Neural cell (in vitro differentiated cells): ENCODE measurements around the gene NCKAP1. TPM values are rescaled to one million over a fixed set of nuclear protein-coding genes. Genes with fewer than 3 reads are reported as not detected.

ENCODE experiments used
- H2AFZ ChIP-seq: fragments of 200-600, 300-800 bp; sonication (generic), shearing (Covaris generic); 2 replicates; pipeline ENCODE4 v1.6.0; 2014; ENCODE audit warnings: low read depth, mild to moderate bottlenecking, antibody characterized with exemption, low read length, moderate library complexity
- H3F3A ChIP-seq: fragments of 200-600 bp; shearing (Covaris generic); 2 replicates; pipeline ENCODE4 v1.6.1; 2016; ENCODE audit warnings: mild to moderate bottlenecking, moderate library complexity, mixed read lengths, antibody characterized with exemption, low read length; ENCODE audit not compliant: insufficient read depth, poor library complexity, severe bottlenecking
- H3K27ac ChIP-seq: fragments of 200-600, 300-800 bp; sonication (generic), shearing (Covaris generic); 2 replicates; pipeline ENCODE4 v1.5.1; 2014; ENCODE audit warnings: mild to moderate bottlenecking, low read length, moderate library complexity
- H3K27me3 ChIP-seq: fragments of 300-800, 200-600 bp; sonication (generic), shearing (Covaris generic); 2 replicates; pipeline ENCODE4 v1.6.0; 2014; ENCODE audit warnings: mild to moderate bottlenecking, low read depth, low read length, moderate library complexity; ENCODE audit not compliant: insufficient read depth
- H3K36me3 ChIP-seq: fragments of 300-800, 200-600 bp; sonication (generic), shearing (Covaris generic); 2 replicates; pipeline ENCODE4 v1.5.1; 2014; ENCODE audit warnings: mild to moderate bottlenecking, antibody characterized with exemption, low read length, moderate library complexity; ENCODE audit not compliant: insufficient read depth
- H3K4me2 ChIP-seq: fragments of 300-800, 200-600 bp; sonication (generic), shearing (Covaris generic); 2 replicates; pipeline ENCODE4 v1.6.0; 2014; ENCODE audit warnings: mild to moderate bottlenecking, low read length
- H3K4me3 ChIP-seq: fragments of 300-800, 200-600 bp; sonication (generic), shearing (Covaris generic); 2 replicates; pipeline ENCODE4 v1.5.1; 2014; ENCODE audit warnings: mild to moderate bottlenecking, low read length, moderate library complexity
- H3K79me2 ChIP-seq: fragments of 200-600 bp; shearing (Covaris generic); replicated peaks from 2 replicates; pipeline ENCODE4 v1.6.0; 2014; ENCODE audit warnings: mild to moderate bottlenecking, low read length, moderate library complexity; ENCODE audit not compliant: insufficient read depth
- H3K9ac ChIP-seq: fragments of 300-800, 200-600 bp; sonication (generic), shearing (Covaris generic); 2 replicates; pipeline ENCODE4 v1.6.1; 2016; ENCODE audit warnings: mild to moderate bottlenecking, low read length, mixed read lengths
- H3K9me2 ChIP-seq: fragments of 200-600 bp; shearing (Covaris generic); 2 replicates; pipeline ENCODE4 v1.6.1; 2016; ENCODE audit warnings: mild to moderate bottlenecking, low read length, mixed read lengths; ENCODE audit not compliant: insufficient read depth
- H3K9me3 ChIP-seq: fragments of 200-600, 300-800 bp; sonication (generic), shearing (Covaris generic); 2 replicates; pipeline ENCODE4 v1.6.1; 2016; ENCODE audit warnings: mild to moderate bottlenecking, mixed run types, low read length, moderate library complexity, mixed read lengths
- H4K20me1 ChIP-seq: fragments of 200-600 bp; shearing (Covaris generic); 2 replicates; pipeline ENCODE4 v1.6.1; 2016; ENCODE audit warnings: mild to moderate bottlenecking, mixed run types; ENCODE audit not compliant: insufficient read depth
- EP300 ChIP-seq: fragments of 450-650 bp; conservative IDR thresholded peaks from 2 replicates; pipeline ENCODE4 v1.6.1; 2014; ENCODE audit warnings: antibody characterized with exemption, mild to moderate bottlenecking, moderate library complexity; ENCODE audit not compliant: poor library complexity, severe bottlenecking
- MXI1 ChIP-seq: fragments of 450-650 bp; conservative IDR thresholded peaks from 2 replicates; pipeline ENCODE4 v1.6.1; 2014; ENCODE audit warnings: antibody characterized with exemption, mild to moderate bottlenecking; ENCODE audit not compliant: poor library complexity, severe bottlenecking
- POLR2AphosphoS5 ChIP-seq: IDR thresholded peaks from 2 replicates; pipeline ENCODE4 v1.6.1; 2012
- RAD21 ChIP-seq: fragments of 450-650 bp; conservative IDR thresholded peaks from 2 replicates; pipeline ENCODE4 v1.6.1; 2014; ENCODE audit warnings: antibody characterized with exemption, mild to moderate bottlenecking, moderate library complexity
- REST ChIP-seq: IDR thresholded peaks from 2 replicates; pipeline ENCODE4 v1.6.1; 2012; ENCODE audit warnings: borderline replicate concordance
- SMC3 ChIP-seq: fragments of 450-650 bp; conservative IDR thresholded peaks from 2 replicates; pipeline ENCODE4 v1.6.1; 2014; ENCODE audit warnings: antibody characterized with exemption, mild to moderate bottlenecking, moderate library complexity; ENCODE audit not compliant: poor library complexity
- polyA plus RNA-seq: library from polyadenylated mRNA; depleted of rRNA; stranded (reverse); fragments of >200 nt; gene quantifications from 2 replicates; pipeline ENCODE4 v1.2.3, GENCODE V29; 2014

The NCKAP1 gene
- polyA plus RNA-seq, 1 donor from 2014 or later = 124 TPM

GRCh38 chr2:183024339-183025095 is 13.7 kb downstream of the NCKAP1 start:
- Histone ChIP-seq H3K4me2 (no peak overlapping the region), H3K4me3 (no peak overlapping the region), H3K27ac (no peak overlapping the region), H3K79me2 (peaks cover 81% of the 10 kb centered on the region), H3K9me2 (no peaks in the 10 kb centered on the region), H3K27me3 (no peaks in the 10 kb centered on the region), H3K9me3 (no peaks in the 10 kb centered on the region), H3F3A (no peaks in the 10 kb centered on the region), H3K36me3 (peaks cover 11% of the 10 kb centered on the region), H4K20me1 (no peaks in the 10 kb centered on the region), H2AFZ (no peak overlapping the region), H3K9ac (no peak overlapping the region)
- TF ChIP-seq REST (no peak), RAD21 (no peak)

- Histone ChIP-seq H3K9ac (no peak overlapping the region), H3K36me3 (peaks cover 11% of the 10 kb centered on the region), H3K4me3 (no peak overlapping the region), H3K27ac (no peak overlapping the region), H3K27me3 (no peaks in the 10 kb centered on the region), H3K9me3 (no peaks in the 10 kb centered on the region), H3K79me2 (peaks cover 72% of the 10 kb centered on the region), H4K20me1 (no peaks in the 10 kb centered on the region), H3K4me2 (no peak overlapping the region), H2AFZ (no peak overlapping the region), H3F3A (no peaks in the 10 kb centered on the region), H3K9me2 (no peaks in the 10 kb centered on the region)
- no peak for TF ChIP-seq MXI1
- no peak for TF ChIP-seq POLR2AphosphoS5
- no peak for TF ChIP-seq RAD21
These were observed 15.5 kb downstream of the NCKAP1 start for GRCh38 chr2:183022711-183023110.

- Histone ChIP-seq H3K36me3 (peaks cover 11% of the 10 kb centered on the region), H3F3A (no peaks in the 10 kb centered on the region), H3K4me2 (no peak overlapping the region), H3K27ac (no peak overlapping the region), H3K79me2 (peaks cover 67% of the 10 kb centered on the region), H4K20me1 (no peaks in the 10 kb centered on the region), H3K27me3 (no peaks in the 10 kb centered on the region), H2AFZ (no peak overlapping the region), H3K9me3 (no peaks in the 10 kb centered on the region), H3K9me2 (no peaks in the 10 kb centered on the region), H3K9ac (no peak overlapping the region), H3K4me3 (no peak overlapping the region)
- TF ChIP-seq MXI1 = no peak
- no peak for TF ChIP-seq SMC3
- TF ChIP-seq EP300 = no peak
These were observed 16.6 kb downstream of the NCKAP1 start for GRCh38 chr2:183021613-183022012.
